Aorta (tissue), 5 donors: ENCODE data around the gene FAM13C. TPM values are rescaled to one million over a fixed set of nuclear protein-coding genes. Genes with fewer than 3 reads are reported as not detected.

Experiments
- ATAC-seq: fragments of 200-7000 bp; cut with Tn5 transposase; one replicate; pipeline ENCODE4 v1.9.1; 2022; ENCODE audit warnings: moderate library complexity; ENCODE audit not compliant: low FRiP score
- DNase-seq, 2 donors: peaks; one replicate each; pipeline ENCODE4 v3.0.0-alpha.2; 2020
- H3K27ac ChIP-seq, 2 donors: one replicate each; pipeline ENCODE4 v1.5.1; 2013; ENCODE audit warnings: low read length in 2 of 2, mild to moderate bottlenecking in 2 of 2, moderate library complexity in 2 of 2, control low read depth in 1 of 2, inconsistent platforms in 1 of 2, low read depth in 1 of 2
- H3K27me3 ChIP-seq, 2 donors: one replicate each; pipeline ENCODE4 v1.6.1; 2013; ENCODE audit warnings: control low read depth in 1 of 2, low read length in 1 of 2, mild to moderate bottlenecking in 1 of 2, moderate library complexity in 1 of 2; ENCODE audit not compliant: insufficient read depth in 2 of 2, control insufficient read depth in 1 of 2
- H3K36me3 ChIP-seq, 2 donors: one replicate each; pipeline ENCODE4 v1.6.1; 2013; ENCODE audit warnings: control low read depth in 1 of 2, low read length in 1 of 2, mild to moderate bottlenecking in 1 of 2; ENCODE audit not compliant: insufficient read depth in 2 of 2, control insufficient read depth in 1 of 2
- H3K4me1 ChIP-seq, 2 donors: one replicate each; pipeline ENCODE4 v1.6.1; 2013; ENCODE audit warnings: low read length in 2 of 2, control low read depth in 1 of 2, mild to moderate bottlenecking in 1 of 2, moderate library complexity in 1 of 2; ENCODE audit not compliant: insufficient read depth in 2 of 2, control insufficient read depth in 1 of 2
- H3K4me3 ChIP-seq, 2 donors: one replicate each; pipeline ENCODE4 v1.5.1; 2013; ENCODE audit warnings: low read length in 2 of 2, control low read depth in 1 of 2, mild to moderate bottlenecking in 1 of 2
- H3K9me3 ChIP-seq: one replicate; pipeline ENCODE4 v1.6.1; 2013; ENCODE audit warnings: mild to moderate bottlenecking, low read length; ENCODE audit not compliant: control insufficient read depth
- WGBS, 2 donors: extraction: QIAGEN DNeasy Blood & Tissue Kit; methylation state at CpG; one replicate each; pipeline ENCODE4 v1.1.7; 2013; 5-methylcytosine and 5-hydroxymethylcytosine counted together
- intact Hi-C, 2 donors: fragments of 100-400 bp; cut with DNase I; formaldehyde crosslinking; loops; one replicate each; pipeline versions ENCODE4 v1.14.2 to v1.15.0; 2022
- polyA plus RNA-seq, 2 donors: library from polyadenylated mRNA; stranded (reverse); fragments of 200-250 nt; gene quantifications; one replicate each; pipeline ENCODE4 v1.2.3, GENCODE V29; 2013
- total RNA-seq, 2 donors: library from RNA; stranded (reverse); fragmentation: NEBNext Ultra II Directional; extraction: Animal tissue kit (Norgen Biotek cat#: 25700); gene quantifications; one replicate each; pipeline ENCODE4 v1.2.1, GENCODE V29; 2021
- donor health status: healthy with polysubstance abuse.
- donor health status: Bipolar disorder and iron deficiency.
- donor health status: DM: no; HTN: no; CAD: no.
- donor health status: DM: no; HTN: no; CAD: no.
- donor health status: DM: yes; HTN: yes; CAD: no.

The FAM13C gene
- total and polyA plus RNA-seq, 4 donors: 7.4 to 49.7 (median 12.2) TPM

- H3K27ac ChIP-seq: no peak overlapping the region
- no peak for ATAC-seq
- intact Hi-C loops: no loop called here
Measured at GRCh38 chr10:59320355-59320754, 42.0 kb downstream of the FAM13C start.

GRCh38 chr10:59319854-59320253, 42.5 kb downstream of the FAM13C start:
- H3K36me3 ChIP-seq: no peaks in the 10 kb centered on the region
- H3K27ac ChIP-seq: no peak overlapping the region
- H3K9me3 ChIP-seq: no peaks in the 10 kb centered on the region
- H3K27me3 ChIP-seq: no peaks in the 10 kb centered on the region
- H3K4me1 ChIP-seq: peaks cover 3 to 6% of the 10 kb centered on the region in 2 donors
- ATAC-seq (no peak), DNase-seq (no peak)
- intact Hi-C loops: no loop called here
- H3K4me3 ChIP-seq: no peak overlapping the region

More at GRCh38 chr10:59320355-59320754, 42.0 kb downstream of the FAM13C start:
- Histone ChIP-seq H3K9me3 (no peaks in the 10 kb centered on the region), H3K4me3 (no peak overlapping the region), H3K4me1 (peaks cover 5 to 6% of the 10 kb centered on the region in 2 donors), H3K36me3 (no peaks in the 10 kb centered on the region), H3K27me3 (no peaks in the 10 kb centered on the region)
- WGBS, 2 donors: 82 to 83% methylated on average over 5 of the region's 5 CpGs
- no peak for DNase-seq

DNA sequence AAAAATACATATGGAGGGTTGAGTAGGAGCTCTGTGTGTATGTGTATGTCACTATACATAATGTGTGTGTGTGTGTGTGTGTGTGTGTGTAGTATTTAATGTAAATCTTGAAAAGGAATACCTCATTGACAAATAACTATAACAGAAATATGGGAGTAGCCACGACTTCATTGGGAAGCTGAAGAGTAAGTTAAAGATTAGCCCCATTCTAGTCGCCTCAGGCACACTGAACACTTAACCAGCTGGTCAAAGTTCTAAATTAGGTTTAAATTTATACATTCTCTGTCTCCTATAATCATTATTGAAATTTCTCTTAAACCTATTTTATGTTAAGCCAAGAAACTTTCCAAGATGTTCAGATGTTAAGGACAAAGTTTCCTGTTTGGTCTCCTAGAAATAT, 45.3 kb downstream of the FAM13C start:
- peaks cover 0 to 3% of the 10 kb centered on the region in 2 donors for H3K36me3 ChIP-seq
- DNase-seq (no peak), ATAC-seq (no peak)
- 94 to 95% methylated on average over 2 of the region's 2 CpGs for WGBS, 2 donors
- no peak overlapping the region for H3K27ac ChIP-seq
- no peak overlapping the region for H3K4me3 ChIP-seq
- peaks cover 0 to 3% of the 10 kb centered on the region in 2 donors for H3K4me1 ChIP-seq
- H3K27me3 ChIP-seq: no peaks in the 10 kb centered on the region
- no peaks in the 10 kb centered on the region for H3K9me3 ChIP-seq
- intact Hi-C loops: no loop called here

- DNase-seq (no peak), ATAC-seq (no peak)
- peak overlapping the region in 1 of 2 donors; percentile 57 for H3K27ac ChIP-seq
- no peak overlapping the region for H3K4me3 ChIP-seq
- no peaks in the 10 kb centered on the region for H3K27me3 ChIP-seq
- H3K4me1 ChIP-seq: peaks cover 2 to 8% of the 10 kb centered on the region in 2 donors
- H3K9me3 ChIP-seq: no peaks in the 10 kb centered on the region
- peaks cover 0 to 3% of the 10 kb centered on the region in 2 donors for H3K36me3 ChIP-seq
- intact Hi-C loops: no loop called here
Measured at GRCh38 chr10:59315465-59315864, 46.9 kb downstream of the FAM13C start.

- Histone ChIP-seq H3K4me1 (peaks cover 2 to 9% of the 10 kb centered on the region in 2 donors), H3K4me3 (no peak overlapping the region), H3K27ac (no peak overlapping the region), H3K36me3 (peaks cover 0 to 3% of the 10 kb centered on the region in 2 donors), H3K27me3 (no peaks in the 10 kb centered on the region), H3K9me3 (no peaks in the 10 kb centered on the region)
- ATAC-seq (no peak), DNase-seq (no peak)
- WGBS, 2 donors: 96 to 100% methylated on average over 2 of the region's 2 CpGs
- intact Hi-C loops: no loop called here
Measured at GRCh38 chr10:59314268-59314667, 48.1 kb downstream of the FAM13C start.

DNA sequence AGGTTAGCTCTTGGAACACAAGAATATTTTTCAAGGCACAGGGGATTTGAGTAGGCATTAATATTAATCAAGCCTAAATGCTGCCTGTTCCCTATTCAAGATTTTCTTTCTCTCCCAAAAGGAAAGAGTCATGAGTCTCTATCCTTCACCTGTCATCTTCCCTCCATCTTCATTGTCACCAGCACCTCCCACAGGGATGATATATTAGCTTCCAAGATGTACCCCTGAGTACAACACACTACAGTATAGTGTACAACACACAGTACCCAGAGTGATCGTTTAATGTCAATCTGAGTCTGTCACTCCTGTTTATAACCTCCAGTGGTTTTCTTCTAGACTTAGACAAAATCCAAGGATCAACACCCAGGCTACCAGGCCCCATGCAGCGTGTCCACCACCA, 50.1 kb downstream of the FAM13C start:
- Histone ChIP-seq H3K27ac (no peak overlapping the region), H3K4me3 (no peak overlapping the region), H3K27me3 (no peaks in the 10 kb centered on the region), H3K9me3 (no peaks in the 10 kb centered on the region), H3K36me3 (peaks cover 0 to 3% of the 10 kb centered on the region in 2 donors), H3K4me1 (peaks cover 2 to 9% of the 10 kb centered on the region in 2 donors)
- DNase-seq: no peak
- ATAC-seq: no peak
- 92 to 98% methylated on average over 2 of the region's 2 CpGs for WGBS, 2 donors
- intact Hi-C loops: no loop called here

DNA sequence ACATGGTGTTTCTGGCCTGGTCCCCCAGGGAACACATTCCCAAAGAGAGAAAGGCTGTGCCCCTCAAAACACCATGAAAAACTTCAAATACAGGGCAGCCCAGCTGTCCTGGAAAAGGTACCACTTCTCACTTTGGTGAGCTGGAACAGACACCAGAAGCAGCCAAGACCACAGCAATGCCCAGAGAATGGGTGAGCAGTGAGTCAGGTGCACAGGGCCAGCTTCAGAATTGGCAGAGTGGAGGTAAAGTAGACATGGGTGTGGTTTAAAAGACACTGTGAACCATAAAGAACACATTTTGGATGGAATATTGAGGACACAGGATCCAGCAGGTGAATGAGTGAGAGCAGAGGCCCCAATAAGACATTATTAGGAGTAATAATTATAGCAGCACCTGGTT, 51.3 kb downstream of the FAM13C start:
- Histone ChIP-seq H3K27ac (peak overlapping the region in 1 of 2 donors; percentile 46), H3K27me3 (no peaks in the 10 kb centered on the region), H3K36me3 (peaks cover 0 to 3% of the 10 kb centered on the region in 2 donors), H3K9me3 (no peaks in the 10 kb centered on the region), H3K4me3 (no peak overlapping the region), H3K4me1 (peaks cover 2 to 9% of the 10 kb centered on the region in 2 donors)
- DNase-seq: no peak
- intact Hi-C loops: no loop called here
- no peak for ATAC-seq

DNA sequence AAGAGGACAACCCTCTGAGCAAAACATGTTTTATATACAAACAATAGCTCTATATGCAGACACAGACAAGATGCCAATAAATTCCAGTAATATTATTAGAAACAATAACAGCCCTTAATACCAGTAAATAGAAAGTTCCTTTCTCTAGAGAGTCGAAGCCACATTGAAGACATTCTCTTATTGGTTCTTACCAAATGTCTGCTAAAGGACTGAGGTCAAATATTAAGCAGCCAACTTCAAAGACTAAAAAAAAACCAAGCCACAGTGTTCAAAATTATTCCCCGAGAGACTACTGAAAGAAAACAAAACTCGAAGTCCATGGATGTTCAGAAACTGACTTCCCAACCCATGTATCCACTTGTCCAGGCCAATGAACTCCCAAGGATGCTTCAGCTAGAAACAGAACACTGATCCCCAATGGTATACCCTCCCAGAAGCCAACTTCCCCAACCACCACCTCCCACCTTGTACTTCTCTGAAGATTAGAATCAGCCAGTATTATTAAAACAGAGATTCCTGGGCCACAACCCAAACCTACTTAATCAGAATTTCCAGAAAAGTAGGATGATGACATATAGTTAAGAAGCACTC, 51.9 kb downstream of the FAM13C start:
- H3K4me3 ChIP-seq: no peak overlapping the region
- H3K9me3 ChIP-seq: no peaks in the 10 kb centered on the region
- DNase-seq (no peak), ATAC-seq (no peak)
- peaks cover 0 to 3% of the 10 kb centered on the region in 2 donors for H3K36me3 ChIP-seq
- WGBS, 2 donors: 7 to 16% methylated on average over 3 of the region's 3 CpGs
- peaks cover 2 to 7% of the 10 kb centered on the region in 2 donors for H3K4me1 ChIP-seq
- no peaks in the 10 kb centered on the region for H3K27me3 ChIP-seq
- intact Hi-C loops: no loop called here
- H3K27ac ChIP-seq: peak overlapping the region in 1 of 2 donors; percentile 67

DNA sequence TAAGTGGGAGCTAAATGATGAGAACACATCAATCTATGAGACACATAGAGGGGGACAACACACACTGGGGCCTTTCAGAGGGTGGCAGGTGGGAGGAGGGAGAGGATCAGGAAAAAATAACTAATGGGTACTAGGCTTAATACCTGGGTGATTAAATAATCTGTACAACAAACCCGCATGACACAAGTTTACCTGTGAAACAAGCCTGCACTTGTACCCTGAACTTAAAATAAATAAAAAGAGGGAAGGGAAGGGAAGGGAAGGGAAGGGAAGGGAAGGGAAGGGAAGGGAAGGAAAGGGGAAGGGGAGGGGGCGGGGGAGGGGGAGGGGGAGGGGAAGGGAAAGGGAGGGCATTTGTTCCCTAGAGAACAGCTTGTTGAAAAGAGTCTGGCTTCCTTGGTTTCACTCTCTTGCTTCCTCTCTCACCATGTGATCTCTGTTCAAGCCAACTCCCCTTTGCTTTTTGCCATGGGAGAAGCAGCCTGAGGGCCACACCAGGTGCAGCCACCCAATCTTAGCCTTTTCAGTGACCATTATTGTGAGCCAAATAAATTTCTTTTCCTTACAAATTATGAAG, 57.7 kb downstream of the FAM13C start:
- intact Hi-C loops: no loop called here
- no peak for ATAC-seq
- no peaks in the 10 kb centered on the region for H3K4me1 ChIP-seq

More for the DNA sequence above, 57.7 kb downstream of the FAM13C start:
- 50 to 91% methylated on average over 1 to 2 of the region's 2 CpGs for WGBS, 2 donors
- H3K27ac ChIP-seq: no peak overlapping the region
- no peaks in the 10 kb centered on the region for H3K27me3 ChIP-seq
- no peaks in the 10 kb centered on the region for H3K36me3 ChIP-seq
- H3K4me3 ChIP-seq: no peak overlapping the region
- no peak for DNase-seq
- no peaks in the 10 kb centered on the region for H3K9me3 ChIP-seq
